Hepatocyte (in vitro differentiated cells): ENCODE results near the gene MLH3. TPM values are rescaled to one million over a fixed set of nuclear protein-coding genes. Genes with fewer than 3 reads are reported as not detected.
A peak's percentile ranks its signal among the peaks of the same experiment; 100 is the strongest.

Source experiments
- DNase-seq: peaks from one replicate; pipeline ENCODE4 v3.0.0-alpha.2; 2016; ENCODE audit warnings: low spot score
- H2AFZ ChIP-seq: fragments of 200-600 bp; sonication (generic); 2 replicates; pipeline ENCODE4 v1.6.0; 2016; ENCODE audit warnings: antibody characterized with exemption, mild to moderate bottlenecking
- H3K27ac ChIP-seq: fragments of 200-600 bp; sonication (generic); 2 replicates; pipeline ENCODE4 v1.5.1; 2016; ENCODE audit warnings: mild to moderate bottlenecking
- H3K27me3 ChIP-seq: fragments of 200-600 bp; sonication (generic); 2 replicates; pipeline ENCODE4 v1.6.1; 2016
- H3K36me3 ChIP-seq: fragments of 200-600 bp; sonication (generic); replicated peaks from 2 replicates; pipeline ENCODE4 v1.5.1; 2016; ENCODE audit warnings: low read depth; ENCODE audit not compliant: insufficient read depth
- H3K4me1 ChIP-seq: fragments of 200-600 bp; sonication (generic); 2 replicates; pipeline ENCODE4 v1.5.1; 2016; ENCODE audit warnings: mild to moderate bottlenecking, moderate library complexity; ENCODE audit not compliant: insufficient read depth
- H3K4me2 ChIP-seq: fragments of 200-600 bp; sonication (generic); 2 replicates; pipeline ENCODE4 v1.6.0; 2016
- H3K4me3 ChIP-seq: fragments of 200-600 bp; sonication (generic); 2 replicates; pipeline ENCODE4 v1.5.1; 2016; ENCODE audit warnings: mild to moderate bottlenecking
- H3K79me2 ChIP-seq: fragments of 200-600 bp; sonication (generic); 2 replicates; pipeline ENCODE4 v1.6.0; 2017; ENCODE audit warnings: mild to moderate bottlenecking
- H3K9me2 ChIP-seq: fragments of 200-600 bp; sonication (generic); replicated peaks from 2 replicates; pipeline ENCODE4 v1.6.0; 2017; ENCODE audit warnings: mild to moderate bottlenecking; ENCODE audit not compliant: insufficient read depth
- H3K9me3 ChIP-seq: fragments of 200-600 bp; sonication (generic); 2 replicates; pipeline ENCODE4 v1.5.1; 2016; ENCODE audit warnings: low read depth, mild to moderate bottlenecking
- H4K20me1 ChIP-seq: fragments of 200-600 bp; sonication (generic); 2 replicates; pipeline ENCODE4 v1.6.0; 2016; ENCODE audit warnings: mild to moderate bottlenecking; ENCODE audit not compliant: insufficient read depth, poor library complexity, severe bottlenecking
- EZH2 ChIP-seq: fragments of 200-600 bp; sonication (generic); IDR thresholded peaks from 2 replicates; pipeline ENCODE4 v1.6.1; 2016; ENCODE audit warnings: antibody characterized with exemption, mild to moderate bottlenecking, borderline replicate concordance
- EZH2phosphoT487 ChIP-seq: fragments of 200-600 bp; sonication (generic); IDR thresholded peaks from one replicate; pipeline ENCODE4 v1.6.1; 2018; ENCODE audit warnings: antibody characterized with exemption, mild to moderate bottlenecking, low read depth, moderate library complexity; ENCODE audit not compliant: unreplicated experiment, severe bottlenecking
- WGBS: methylation state at CpG from one replicate; pipeline ENCODE4 v1.1.6; 2016; ENCODE audit warnings: low lambda C conversion rate; ENCODE audit errors: missing lambda C conversion rate; 5-methylcytosine and 5-hydroxymethylcytosine counted together
- polyA plus RNA-seq: library from polyadenylated mRNA; unstranded; fragments of >200 nt; fragmentation: Nextera tagmentation; extraction: Ambion mirVana; gene quantifications from 2 replicates; pipeline ENCODE4 v1.2.1, GENCODE V29; 2016
- total RNA-seq: library from RNA; depleted of rRNA; stranded (reverse); fragments of >200 nt; gene quantifications from 2 replicates; pipeline ENCODE4 v1.2.3, GENCODE V29; 2014
- TF ChIP-seq, protein P1 (sequence below): fragments of 200-600 bp; sonication (generic); IDR thresholded peaks from 2 replicates; pipeline ENCODE4 v1.5.1; 2016; ENCODE audit warnings: antibody characterized with exemption, mild to moderate bottlenecking; ENCODE audit not compliant: poor library complexity

Gene MLH3
- total and polyA plus RNA-seq, 2 experiments from 2014 or later: 8.5 to 15.6 TPM

DNA sequence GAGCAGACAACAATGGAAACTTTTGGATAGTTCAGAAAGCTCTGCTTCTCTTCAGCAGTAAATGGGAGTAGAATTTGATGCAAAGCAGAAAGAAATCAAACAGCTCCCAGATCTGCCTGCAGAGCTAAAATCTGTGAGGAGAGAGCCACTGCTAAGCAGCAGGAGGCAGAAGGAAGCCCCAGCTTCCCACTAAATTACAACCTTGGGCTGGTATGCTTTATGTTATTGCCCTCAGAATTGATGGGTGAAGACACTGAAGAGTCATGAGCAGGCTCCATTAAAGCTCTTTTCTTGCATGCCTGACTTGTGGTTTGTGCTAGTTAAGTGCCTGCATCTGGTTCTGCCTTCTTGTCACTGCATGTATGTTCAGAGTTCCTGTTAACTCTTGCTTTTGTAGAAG lies 26.5 kb upstream of the MLH3 start:
- Histone ChIP-seq H3K27me3 (no peaks in the 10 kb centered on the region), H3K4me3 (no peak overlapping the region), H2AFZ (no peak overlapping the region), H4K20me1 (no peaks in the 10 kb centered on the region), H3K79me2 (no peaks in the 10 kb centered on the region), H3K9me3 (no peaks in the 10 kb centered on the region), H3K4me2 (no peak overlapping the region), H3K27ac (peak overlapping the region; percentile 56), H3K4me1 (peaks cover 14% of the 10 kb centered on the region), H3K36me3 (no peaks in the 10 kb centered on the region), H3K9me2 (no peaks in the 10 kb centered on the region)
- TF ChIP-seq EZH2phosphoT487 (no peak), EZH2 (no peak)
- TF ChIP-seq, protein P1, sequence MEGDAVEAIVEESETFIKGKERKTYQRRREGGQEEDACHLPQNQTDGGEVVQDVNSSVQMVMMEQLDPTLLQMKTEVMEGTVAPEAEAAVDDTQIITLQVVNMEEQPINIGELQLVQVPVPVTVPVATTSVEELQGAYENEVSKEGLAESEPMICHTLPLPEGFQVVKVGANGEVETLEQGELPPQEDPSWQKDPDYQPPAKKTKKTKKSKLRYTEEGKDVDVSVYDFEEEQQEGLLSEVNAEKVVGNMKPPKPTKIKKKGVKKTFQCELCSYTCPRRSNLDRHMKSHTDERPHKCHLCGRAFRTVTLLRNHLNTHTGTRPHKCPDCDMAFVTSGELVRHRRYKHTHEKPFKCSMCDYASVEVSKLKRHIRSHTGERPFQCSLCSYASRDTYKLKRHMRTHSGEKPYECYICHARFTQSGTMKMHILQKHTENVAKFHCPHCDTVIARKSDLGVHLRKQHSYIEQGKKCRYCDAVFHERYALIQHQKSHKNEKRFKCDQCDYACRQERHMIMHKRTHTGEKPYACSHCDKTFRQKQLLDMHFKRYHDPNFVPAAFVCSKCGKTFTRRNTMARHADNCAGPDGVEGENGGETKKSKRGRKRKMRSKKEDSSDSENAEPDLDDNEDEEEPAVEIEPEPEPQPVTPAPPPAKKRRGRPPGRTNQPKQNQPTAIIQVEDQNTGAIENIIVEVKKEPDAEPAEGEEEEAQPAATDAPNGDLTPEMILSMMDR: no peak
- no peak for DNase-seq

DNA sequence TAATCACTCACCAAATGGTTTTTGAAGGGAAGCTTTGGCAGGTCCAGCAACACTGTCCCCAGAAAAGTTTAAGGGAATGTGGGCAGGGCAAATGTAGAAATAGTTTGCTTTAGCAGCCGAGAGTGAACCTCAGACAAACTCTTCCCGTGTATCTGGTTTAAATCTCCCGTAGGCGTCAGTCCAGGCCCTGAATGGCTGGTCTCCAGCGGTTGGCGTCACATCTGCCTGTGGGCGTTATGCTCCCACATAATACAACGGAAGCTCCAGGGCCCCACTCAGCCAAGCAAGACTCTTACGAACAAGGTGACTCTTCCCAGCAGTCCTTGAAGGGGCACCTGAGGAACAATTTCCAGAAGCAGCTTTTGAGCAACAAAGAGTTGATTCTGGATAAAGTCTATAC lies 19.1 kb upstream of the MLH3 start:
- DNase-seq: no peak
- Histone ChIP-seq H3K27me3 (no peaks in the 10 kb centered on the region), H3K4me1 (peaks cover 20% of the 10 kb centered on the region), H3K27ac (peak overlapping the region; percentile 87), H3K9me3 (no peaks in the 10 kb centered on the region), H3K79me2 (peaks cover 11% of the 10 kb centered on the region), H4K20me1 (no peaks in the 10 kb centered on the region), H3K4me3 (no peak overlapping the region), H3K36me3 (no peaks in the 10 kb centered on the region), H3K9me2 (no peaks in the 10 kb centered on the region), H2AFZ (peak overlapping the region; percentile 44), H3K4me2 (peak overlapping the region; percentile 82)
- TF ChIP-seq EZH2 (no peak), EZH2phosphoT487 (no peak)
- TF ChIP-seq, protein P1: no peak
- WGBS: 72% methylated on average over 9 of the region's 9 CpGs

DNA sequence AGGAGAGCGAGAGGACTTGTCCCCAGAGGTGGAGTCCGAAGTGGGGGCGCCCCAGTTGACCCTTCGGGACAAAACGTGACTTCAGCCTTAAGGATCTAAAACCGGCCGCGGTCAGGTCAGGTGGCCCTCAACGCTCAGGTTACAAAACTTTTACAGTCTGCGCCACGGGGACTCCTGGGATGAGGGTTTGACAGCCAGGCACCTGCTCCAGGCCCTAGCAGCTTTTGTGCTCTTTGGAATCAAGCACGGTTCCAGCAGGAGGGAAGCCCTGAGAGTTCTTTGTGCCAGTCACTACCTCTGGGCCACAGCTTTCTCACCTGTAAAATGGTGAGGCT lies 18.5 kb upstream of the MLH3 start:
- H3K27me3 ChIP-seq: no peaks in the 10 kb centered on the region
- no peaks in the 10 kb centered on the region for H4K20me1 ChIP-seq
- no peaks in the 10 kb centered on the region for H3K9me2 ChIP-seq
- H3K9me3 ChIP-seq: no peaks in the 10 kb centered on the region
- peak overlapping the region; percentile 82 for H3K4me2 ChIP-seq
- TF ChIP-seq EZH2 (no peak), EZH2phosphoT487 (no peak)
- TF ChIP-seq, protein P1: no peak
- peaks cover 20% of the 10 kb centered on the region for H3K4me1 ChIP-seq
- H3K4me3 ChIP-seq: no peak overlapping the region
- no peaks in the 10 kb centered on the region for H3K36me3 ChIP-seq
- WGBS: 39% methylated on average over 12 of the region's 12 CpGs
- peak overlapping the region; percentile 87 for H3K27ac ChIP-seq
- no peak for DNase-seq
- H2AFZ ChIP-seq: peak overlapping the region; percentile 44
- peaks cover 11% of the 10 kb centered on the region for H3K79me2 ChIP-seq
